ENCODE measurements around the gene ENDOD1.
"Not testable (repeated sequence)": the region's sequence is repeated elsewhere in the genome, so short reads cannot be mapped to it uniquely, and the experiment has no call there.

Gene ENDOD1

GRCh38 chr11:95104121-95104830 is 14.6 kb downstream of the ENDOD1 start:
- no peak for DNase-seq

- DNase-seq = no peak
Measured at GRCh38 chr11:95104856-95105255, 15.2 kb downstream of the ENDOD1 start.

- no peak for DNase-seq
Measured at GRCh38 chr11:95108159-95108611, 18.5 kb downstream of the ENDOD1 start.

DNA sequence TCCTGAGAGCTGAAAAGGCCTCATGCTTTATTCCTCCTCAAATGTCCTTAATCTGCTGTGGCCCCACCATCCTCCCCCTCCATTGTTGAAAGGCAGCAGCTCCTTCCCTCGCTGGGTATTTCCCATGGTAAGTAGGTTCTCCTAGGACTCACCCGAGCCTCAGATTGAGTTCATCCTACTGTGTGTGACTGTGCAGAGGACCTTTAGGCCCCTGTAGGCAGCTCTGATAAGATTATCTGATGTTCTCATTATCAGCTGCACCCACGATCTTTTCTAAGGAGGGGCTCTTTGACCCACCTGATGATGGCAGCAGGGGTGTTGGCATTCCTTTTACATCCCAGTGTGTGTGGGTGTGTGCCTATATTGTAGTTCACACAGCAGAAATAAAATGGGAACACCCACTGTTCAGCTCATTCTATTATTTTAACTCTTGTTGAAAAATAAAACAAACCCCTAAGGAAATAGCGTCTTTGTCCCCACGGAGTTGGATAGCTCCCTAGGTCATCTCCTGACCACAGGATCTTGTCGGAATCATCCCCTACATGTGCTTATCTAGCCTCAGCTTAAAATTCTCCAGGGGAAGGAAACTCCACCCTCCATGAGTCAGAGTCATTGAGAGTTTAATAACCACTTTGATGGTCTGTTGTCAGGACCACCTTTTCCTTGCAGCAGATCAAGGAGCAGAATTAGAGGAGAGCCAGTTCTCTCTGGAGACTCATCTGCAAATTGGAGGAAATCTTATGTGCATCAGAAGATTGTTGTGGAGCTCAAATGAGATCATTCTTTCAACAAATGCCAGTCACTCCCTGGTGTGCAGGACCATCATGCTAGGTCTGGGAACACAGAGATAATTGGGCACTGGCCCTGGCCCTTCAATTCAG is 19.3 kb downstream of the ENDOD1 start:
- no peak for DNase-seq

DNA sequence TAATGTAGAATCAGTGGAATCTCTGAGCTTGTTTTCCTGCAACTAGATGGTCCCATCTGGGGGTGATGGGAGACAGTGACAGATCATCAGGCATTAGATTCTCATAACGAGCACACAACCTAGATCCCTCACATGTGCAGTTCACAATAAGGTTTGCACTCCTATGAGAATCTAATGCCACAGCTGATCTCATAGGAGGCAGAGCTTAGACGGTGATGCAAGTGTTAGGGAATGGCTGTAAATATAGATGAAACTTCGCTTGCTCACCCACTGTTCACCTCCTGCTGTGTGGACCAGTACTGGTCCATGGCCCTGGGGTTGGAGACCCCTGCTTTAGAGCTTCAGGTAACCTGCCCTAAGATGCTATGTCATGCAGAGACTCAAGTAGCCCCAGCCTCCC is 21.8 kb downstream of the ENDOD1 start:
- not testable (repeated sequence) for DNase-seq

DNA sequence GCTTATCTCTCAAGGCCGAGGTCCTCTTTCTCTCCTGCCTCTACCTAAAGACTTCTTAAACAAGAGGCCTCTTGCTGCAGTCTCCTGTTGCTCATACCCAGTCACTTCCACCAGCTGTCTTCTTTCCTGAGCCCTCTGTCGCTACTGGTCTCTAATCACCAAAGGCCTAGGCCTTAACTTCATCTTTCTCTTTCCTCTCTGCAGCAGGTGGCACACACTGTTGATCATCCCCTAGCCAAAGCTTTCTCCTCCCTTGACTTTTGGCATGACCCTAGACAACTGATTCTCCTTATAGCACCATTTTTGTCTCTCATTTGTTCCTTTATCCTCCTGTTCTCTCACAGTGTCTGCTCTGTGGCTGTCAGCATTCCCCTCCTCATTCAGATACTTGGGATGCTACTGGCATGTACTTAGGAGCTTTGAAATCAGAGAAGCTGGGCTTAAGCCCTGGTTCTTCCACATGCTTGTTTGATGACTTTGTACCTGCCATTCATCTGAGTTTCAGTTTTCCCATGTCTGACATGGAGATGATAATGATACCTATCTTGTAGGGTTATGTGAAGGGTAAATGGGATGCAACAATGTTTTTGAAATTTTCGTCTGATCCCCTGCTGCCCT is 22.4 kb downstream of the ENDOD1 start:
- no peak for DNase-seq

DNA sequence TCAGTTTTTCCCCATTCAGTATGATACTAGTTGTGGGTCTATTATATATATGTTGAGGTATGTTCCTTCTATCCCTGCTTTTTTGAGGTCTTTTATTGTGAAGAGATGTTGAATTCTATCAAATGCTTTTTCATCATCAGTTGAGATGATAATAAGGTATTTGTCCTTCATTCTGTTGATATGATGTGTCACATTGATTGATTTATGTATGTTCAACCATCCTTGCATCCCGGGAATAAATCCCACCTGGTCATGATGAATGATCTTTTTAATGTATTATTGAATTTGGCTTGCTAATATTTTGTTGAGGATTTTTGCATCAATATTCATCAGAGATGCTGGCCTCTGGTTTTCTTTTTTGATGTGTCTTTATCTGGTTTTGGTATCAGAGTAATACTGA is 26.0 kb downstream of the ENDOD1 start:
- DNase-seq = no peak

DNA sequence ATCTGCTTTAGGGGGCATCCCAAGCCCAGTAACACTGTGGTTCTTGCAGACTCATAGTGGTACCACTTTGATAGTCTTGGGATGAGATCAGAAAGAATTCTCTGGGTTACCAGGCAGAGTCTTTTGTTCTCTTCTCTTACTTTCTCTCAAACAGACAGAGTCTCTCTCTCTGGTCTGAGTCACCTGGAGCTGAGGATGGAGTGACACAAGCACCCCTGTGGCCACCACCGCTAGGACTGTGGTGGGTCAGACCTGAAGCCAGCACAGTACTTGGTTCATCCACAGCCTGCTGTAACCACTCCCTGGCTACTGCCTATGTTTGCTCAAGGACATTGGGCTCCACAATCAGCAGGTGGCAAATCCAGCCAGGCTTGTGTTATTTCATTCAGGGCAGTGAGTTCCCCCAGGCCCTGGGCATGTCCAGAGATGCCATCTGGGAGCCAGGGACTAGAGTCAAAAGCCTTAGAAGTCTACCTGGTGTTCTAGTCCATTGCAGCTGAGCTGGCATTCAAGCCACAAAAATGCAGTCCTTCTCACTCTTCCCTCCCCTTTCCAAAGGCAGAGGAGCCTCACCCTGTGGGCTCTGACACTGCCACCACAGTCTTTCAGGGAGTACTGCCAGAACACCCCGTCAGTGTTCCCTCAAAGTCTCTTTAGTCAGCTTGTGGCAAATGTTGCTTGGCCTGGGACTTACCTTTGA is 29.9 kb downstream of the ENDOD1 start:
- DNase-seq = no peak

DNA sequence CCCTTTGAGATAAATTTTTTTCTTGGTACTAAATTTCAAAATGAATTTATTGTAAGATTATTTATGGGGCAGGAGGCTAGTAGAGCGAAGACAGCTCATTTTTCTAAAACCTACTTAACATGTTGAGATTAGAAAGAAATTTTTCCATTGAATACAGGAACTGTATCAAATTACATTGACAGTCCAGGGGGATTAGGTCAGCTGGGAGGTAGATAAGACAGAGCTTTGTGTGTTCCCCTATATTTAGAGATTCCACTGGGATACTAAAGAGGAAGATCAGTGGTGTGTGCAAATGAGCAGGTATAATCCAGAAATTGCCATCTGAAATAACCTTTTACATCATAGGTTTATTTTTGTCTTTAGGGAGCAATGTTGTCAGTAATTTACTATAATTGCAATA is 32.1 kb downstream of the ENDOD1 start:
- no peak for DNase-seq

DNA sequence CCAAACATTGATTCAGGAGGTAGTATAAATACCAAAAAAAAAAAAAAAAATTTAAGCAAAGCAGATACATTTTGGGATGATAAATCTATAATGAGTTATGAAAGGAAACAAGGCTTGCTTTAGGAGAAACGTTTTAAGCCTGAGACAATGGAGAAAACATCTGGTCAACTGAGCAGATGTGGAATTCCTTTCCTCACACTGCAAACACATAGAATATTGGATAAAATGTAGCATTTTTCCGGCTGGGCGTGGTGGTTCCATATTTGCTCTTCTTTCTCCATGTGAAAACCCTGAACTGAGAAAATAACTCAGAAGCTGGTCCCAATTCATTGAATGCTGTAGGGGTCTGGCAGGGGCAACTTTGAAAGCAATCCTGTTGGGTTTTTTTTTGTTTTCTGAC is 33.9 kb downstream of the ENDOD1 start:
- no peak for DNase-seq

DNA sequence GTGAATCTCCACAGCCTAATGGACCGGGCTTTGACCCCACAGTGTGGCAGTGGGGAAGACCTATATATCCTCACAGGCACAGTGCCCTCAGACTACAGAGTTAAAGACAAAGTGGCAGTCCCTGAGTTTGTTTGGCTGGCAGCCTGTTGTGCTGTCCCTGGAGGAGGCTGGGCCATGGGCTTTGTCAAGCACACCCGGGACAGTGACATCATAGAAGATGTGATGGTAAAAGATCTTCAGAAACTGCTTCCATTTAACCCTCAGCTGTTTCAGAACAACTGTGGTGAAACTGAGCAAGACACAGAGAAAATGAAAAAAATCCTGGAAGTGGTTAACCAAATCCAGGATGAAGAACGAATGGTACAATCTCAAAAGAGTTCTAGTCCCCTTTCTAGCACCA is 39.0 kb downstream of the ENDOD1 start:
- no peak for DNase-seq

DNA sequence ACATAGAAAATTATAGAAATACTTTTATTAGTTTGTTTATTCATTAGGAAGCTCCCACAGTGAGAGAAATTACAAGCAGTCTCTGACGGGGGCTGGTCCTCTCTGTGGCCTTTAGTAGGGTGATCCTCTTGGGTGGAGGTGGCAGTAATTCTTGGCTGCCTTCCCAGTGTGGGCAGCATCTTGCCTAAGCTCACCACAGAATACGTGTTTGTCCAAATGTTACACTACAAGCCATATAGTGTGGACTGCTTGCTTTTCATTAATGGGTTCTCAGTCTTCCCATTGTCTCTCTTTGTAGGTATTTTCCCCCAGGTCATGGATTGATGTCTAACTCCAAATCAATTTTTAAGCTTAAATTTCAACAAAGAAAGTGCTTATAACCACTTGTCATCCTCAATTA is 43.3 kb downstream of the ENDOD1 start:
- no peak for DNase-seq

GRCh38 chr11:95134491-95134890 is 44.8 kb downstream of the ENDOD1 start:
- DNase-seq = no peak

- DNase-seq = no peak
Measured at GRCh38 chr11:95135155-95135554, 45.5 kb downstream of the ENDOD1 start.

DNA sequence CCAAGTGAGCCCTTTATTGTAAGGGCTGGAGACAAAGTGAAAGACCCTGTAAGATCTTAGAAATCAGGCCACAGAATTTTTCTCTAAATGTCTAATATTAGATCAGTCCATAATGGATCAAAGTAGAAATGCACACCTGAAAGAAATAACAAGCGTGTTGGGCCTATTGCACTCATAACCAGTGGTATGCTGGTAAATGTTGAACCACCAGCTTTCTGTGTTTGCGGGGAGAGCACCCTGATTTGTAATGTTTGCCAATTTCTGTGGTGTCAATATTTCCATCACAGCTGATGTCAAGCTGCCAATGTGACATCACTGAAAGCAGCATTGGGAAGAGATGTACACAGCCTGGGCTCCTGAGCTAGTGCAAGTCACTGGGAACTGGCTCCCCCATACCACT is 46.2 kb downstream of the ENDOD1 start:
- no peak for DNase-seq

DNA sequence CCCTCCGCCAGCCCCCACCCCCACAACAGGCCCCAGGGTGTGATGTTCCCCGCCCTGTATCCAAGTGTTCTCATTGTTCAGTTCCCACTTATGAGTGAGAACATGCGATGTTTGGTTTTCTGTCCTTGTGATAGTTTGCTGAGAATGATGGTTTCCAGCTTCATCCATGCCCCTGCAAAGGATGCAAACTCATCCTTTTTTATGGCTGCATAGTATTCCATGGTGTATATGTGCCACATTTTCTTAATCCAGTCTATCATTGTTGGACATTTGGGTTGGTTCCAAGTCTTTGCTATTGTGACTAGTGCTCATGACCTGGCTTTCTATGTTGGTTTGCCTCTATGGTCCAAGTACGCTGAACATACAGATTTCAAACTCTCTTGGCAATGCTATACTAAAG is 47.1 kb downstream of the ENDOD1 start:
- not testable (repeated sequence) for DNase-seq

DNA sequence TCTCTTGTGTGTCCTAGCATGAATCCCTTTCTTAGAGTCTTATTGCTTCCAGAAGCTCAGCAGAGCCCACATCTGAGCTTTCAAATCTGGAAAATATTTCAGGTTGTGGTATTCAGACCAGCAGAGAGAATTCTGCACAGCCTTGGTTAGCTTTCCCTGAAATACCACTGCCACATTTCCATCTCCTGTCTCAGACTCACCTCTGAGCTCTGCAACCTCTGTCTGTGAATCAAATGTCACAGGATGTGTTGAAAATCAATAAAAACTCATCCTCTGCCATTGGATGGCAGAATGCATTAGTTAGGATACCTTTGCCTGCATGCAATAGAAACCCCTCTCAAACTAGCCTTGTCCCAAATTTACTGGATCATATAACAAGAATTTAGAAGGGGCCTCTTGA is 47.7 kb downstream of the ENDOD1 start:
- DNase-seq = no peak

DNA sequence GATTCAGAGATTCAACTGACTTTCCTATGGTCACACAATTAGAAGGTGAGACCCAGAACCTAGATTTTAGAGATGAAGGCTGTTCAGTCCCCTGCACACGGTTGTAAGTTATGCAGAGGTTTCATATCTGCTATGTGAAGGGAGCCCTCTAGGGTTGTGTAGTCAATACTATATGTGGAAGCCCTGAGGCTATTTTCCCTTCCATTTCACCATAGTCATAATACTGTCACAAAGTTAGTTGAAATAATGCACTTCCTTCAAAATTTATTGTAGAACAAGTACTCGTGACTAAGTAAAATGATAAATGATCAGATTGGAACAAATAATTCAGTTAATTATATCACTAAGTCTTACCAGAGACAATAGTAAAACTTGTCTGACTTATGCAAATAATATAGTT is 48.8 kb downstream of the ENDOD1 start:
- DNase-seq = peak in 1 of 2 donors; percentile 19

GRCh38 chr11:95140397-95141033 is 50.9 kb downstream of the ENDOD1 start:
- DNase-seq = no peak

GRCh38 chr11:95142431-95142830 is 52.8 kb downstream of the ENDOD1 start:
- no peak for DNase-seq

- DNase-seq = no peak
Measured at GRCh38 chr11:95143106-95143681, 53.5 kb downstream of the ENDOD1 start.

Data from CD4-positive, alpha-beta T cell treated with Interleukin-4 for 1 hour (primary cell).